DND-41 (cell line): Measurements from ENCODE around the gene PDE6C.

Experiments
- ATAC-seq: fragments of 200-7000 bp; cut with Tn5 transposase; 3 replicates; pipeline ENCODE4 v1.9.1; 2021; ENCODE audit warnings: low read depth; ENCODE audit not compliant: insufficient read depth
- DNase-seq: peaks from one replicate; pipeline ENCODE4 v3.0.0-alpha.2; 2020
- H2AFZ ChIP-seq: 2 replicates; pipeline ENCODE4 v1.6.0; 2012; ENCODE audit warnings: low read depth, low read length
- H3K27ac ChIP-seq: 2 replicates; pipeline ENCODE4 v1.5.1; 2012; ENCODE audit warnings: low read length, inconsistent platforms
- H3K27me3 ChIP-seq: fragments of 200-600 bp; sonication (generic); 2 replicates; pipeline ENCODE4 v1.6.0; 2012; ENCODE audit warnings: low read length, mild to moderate bottlenecking, inconsistent platforms; ENCODE audit not compliant: insufficient read depth, poor library complexity
- H3K36me3 ChIP-seq: 2 replicates; pipeline ENCODE4 v1.5.1; 2012; ENCODE audit warnings: low read length, inconsistent platforms; ENCODE audit not compliant: insufficient read depth
- H3K4me1 ChIP-seq: 2 replicates; pipeline ENCODE4 v1.5.1; 2012; ENCODE audit warnings: mild to moderate bottlenecking, low read length; ENCODE audit not compliant: insufficient read depth
- H3K4me2 ChIP-seq: 2 replicates; pipeline ENCODE4 v1.6.0; 2012; ENCODE audit warnings: mild to moderate bottlenecking, moderate library complexity, low read length, inconsistent platforms; ENCODE audit not compliant: insufficient read depth
- H3K4me3 ChIP-seq, 2 experiments: fragments of 200-600 bp in 1 of 2; shearing (Covaris generic) in 1 of 2; 2 replicates each; pipeline ENCODE4 v1.5.1; 2012 to 2016; ENCODE audit warnings: inconsistent platforms in 2 of 2, low read length in 2 of 2, mild to moderate bottlenecking in 2 of 2, low read depth in 1 of 2, moderate library complexity in 1 of 2
- H3K79me2 ChIP-seq: 2 replicates; pipeline ENCODE4 v1.6.0; 2012; ENCODE audit warnings: low read length, inconsistent platforms; ENCODE audit not compliant: insufficient read depth
- H3K9ac ChIP-seq: 2 replicates; pipeline ENCODE4 v1.6.0; 2012; ENCODE audit warnings: low read depth, mild to moderate bottlenecking, inconsistent platforms, low read length, moderate library complexity
- H3K9me3 ChIP-seq: 2 replicates; pipeline ENCODE4 v1.5.1; 2012; ENCODE audit warnings: low read length, moderate library complexity, mild to moderate bottlenecking, inconsistent platforms; ENCODE audit not compliant: insufficient read depth, severe bottlenecking
- H4K20me1 ChIP-seq: 2 replicates; pipeline ENCODE4 v1.6.0; 2012; ENCODE audit warnings: low read length; ENCODE audit not compliant: insufficient read depth
- CTCF ChIP-seq: IDR thresholded peaks from 2 replicates; pipeline ENCODE4 v1.5.1; 2012; ENCODE audit warnings: borderline replicate concordance, low read length, moderate library complexity, mild to moderate bottlenecking; ENCODE audit not compliant: poor library complexity, severe bottlenecking; ENCODE audit errors: extremely low read depth
- EZH2 ChIP-seq: IDR thresholded peaks from 3 replicates; pipeline ENCODE4 v1.6.1; 2012; ENCODE audit warnings: borderline replicate concordance, low read depth, mild to moderate bottlenecking, moderate library complexity, low read length, inconsistent platforms; ENCODE audit not compliant: severe bottlenecking

PDE6C gene

GRCh38 chr10:93630625-93631557 is 18.6 kb downstream of the PDE6C start:
- Histone ChIP-seq H3K4me2 (no peak overlapping the region), H3K27ac (no peak overlapping the region), H3K79me2 (no peaks in the 10 kb centered on the region), H3K4me1 (no peaks in the 10 kb centered on the region), H3K9ac (no peak overlapping the region), H3K36me3 (no peaks in the 10 kb centered on the region), H3K4me3 (no peak overlapping the region), H2AFZ (no peak overlapping the region), H3K27me3 (no peaks in the 10 kb centered on the region), H4K20me1 (no peaks in the 10 kb centered on the region), H3K9me3 (no peaks in the 10 kb centered on the region)
- no peak for ATAC-seq
- TF ChIP-seq CTCF = no peak
- TF ChIP-seq EZH2 = no peak
- no peak for DNase-seq

- no peaks in the 10 kb centered on the region for H3K4me1 ChIP-seq
- no peak for DNase-seq
- TF ChIP-seq EZH2 (no peak), CTCF (no peak)
- peaks cover 10% of the 10 kb centered on the region for H3K27me3 ChIP-seq
- no peak overlapping the region for H3K27ac ChIP-seq
- H2AFZ ChIP-seq = no peak overlapping the region
- no peak overlapping the region for H3K4me3 ChIP-seq
- no peaks in the 10 kb centered on the region for H4K20me1 ChIP-seq
- no peak overlapping the region for H3K9ac ChIP-seq
- H3K36me3 ChIP-seq = no peaks in the 10 kb centered on the region
- no peaks in the 10 kb centered on the region for H3K9me3 ChIP-seq
- no peaks in the 10 kb centered on the region for H3K79me2 ChIP-seq
- no peak for ATAC-seq
- H3K4me2 ChIP-seq = no peak overlapping the region
These were observed 27.5 kb downstream of the PDE6C start for GRCh38 chr10:93639791-93640190.

- Histone ChIP-seq H3K4me2 (no peak overlapping the region), H3K27ac (no peak overlapping the region)
- no peak for DNase-seq
These were observed 40.5 kb downstream of the PDE6C start for GRCh38 chr10:93652857-93653256.

More at GRCh38 chr10:93652857-93653256, 40.5 kb downstream of the PDE6C start:
- Histone ChIP-seq H3K4me3 (no peak overlapping the region), H3K9me3 (no peaks in the 10 kb centered on the region), H3K27me3 (no peaks in the 10 kb centered on the region), H2AFZ (no peak overlapping the region), H4K20me1 (no peaks in the 10 kb centered on the region), H3K36me3 (no peaks in the 10 kb centered on the region), H3K79me2 (no peaks in the 10 kb centered on the region), H3K4me1 (no peaks in the 10 kb centered on the region), H3K9ac (no peak overlapping the region)
- no peak for ATAC-seq
- TF ChIP-seq CTCF (no peak), EZH2 (no peak)
